GM19240 (cell line): ENCODE measurements around the gene DENND2C.
"Not testable (repeated sequence)": the region's sequence is repeated elsewhere in the genome, so short reads cannot be mapped to it uniquely, and the experiment has no call there.

Source experiments
- DNase-seq: peaks from one replicate; pipeline ENCODE4 v3.0.0; 2011; ENCODE audit warnings: low spot score; ENCODE audit not compliant: insufficient read length

DENND2C gene

GRCh38 chr1:114597949-114598348, 71.9 kb downstream of the DENND2C start:
- no peak for DNase-seq

GRCh38 chr1:114595602-114596001, 74.2 kb downstream of the DENND2C start:
- no peak for DNase-seq

GRCh38 chr1:114594046-114594445, 75.8 kb downstream of the DENND2C start:
- DNase-seq = no peak

GRCh38 chr1:114589122-114589521, 80.7 kb downstream of the DENND2C start:
- DNase-seq = no peak

GRCh38 chr1:114588196-114588689, 81.6 kb downstream of the DENND2C start:
- no peak for DNase-seq

GRCh38 chr1:114587203-114587991, 82.5 kb downstream of the DENND2C start:
- no peak for DNase-seq

GRCh38 chr1:114586513-114587047, 83.3 kb downstream of the DENND2C start:
- no peak for DNase-seq

GRCh38 chr1:114585231-114585630, 84.6 kb downstream of the DENND2C start:
- DNase-seq = no peak

GRCh38 chr1:114581335-114582287, 88.2 kb downstream of the DENND2C start, which contains the start of gene BCAS2:
Gene BCAS2, minus strand, starts transcription at chr1:114581615. Its CDS starts 24 bp downstream, at chr1:114581591.
- DNase-seq = peak; percentile 75

GRCh38 chr1:114574365-114574764, 95.5 kb downstream of the DENND2C start:
- DNase-seq = no peak

GRCh38 chr1:114564141-114564540, 105.7 kb downstream of the DENND2C start:
- no peak for DNase-seq

GRCh38 chr1:114562978-114563510, 106.8 kb downstream of the DENND2C start:
- not testable (repeated sequence) for DNase-seq

- no peak for DNase-seq
Observed at GRCh38 chr1:114561333-114561732, 108.5 kb downstream of the DENND2C start.

GRCh38 chr1:114559356-114559755, 110.5 kb downstream of the DENND2C start:
- no peak for DNase-seq

GRCh38 chr1:114558544-114558943, 111.3 kb downstream of the DENND2C start:
- DNase-seq = no peak

GRCh38 chr1:114554577-114554976, 115.3 kb downstream of the DENND2C start:
- DNase-seq = no peak

- DNase-seq = no peak
Observed at GRCh38 chr1:114552106-114552639, 117.7 kb downstream of the DENND2C start.

- DNase-seq = no peak
Observed at GRCh38 chr1:114551400-114551799, 118.4 kb downstream of the DENND2C start.

GRCh38 chr1:114550336-114550735, 119.5 kb downstream of the DENND2C start:
- DNase-seq = no peak

- no peak for DNase-seq
Observed at GRCh38 chr1:114549137-114549536, 120.7 kb downstream of the DENND2C start.

GRCh38 chr1:114547076-114547475, 122.8 kb downstream of the DENND2C start:
- no peak for DNase-seq
